SK-N-SH (cell line): Measurements from ENCODE around the gene LRRN4. TPM values are rescaled to one million over a fixed set of nuclear protein-coding genes. Genes with fewer than 3 reads are reported as not detected.

ENCODE experiments used
- CTCF ChIA-PET: fragments of 300-600, 350-600 bp; formaldehyde crosslinking; extraction: SDS; loops from one replicate; lab custom pipeline; 2021; lab: Yijun Ruan, JAX
- POLR2A ChIA-PET: fragments of 350-600 bp; sonication (Branson Sonifier 250); formaldehyde crosslinking; extraction: SDS; loops from one replicate; lab custom pipeline; 2020; ENCODE audit warnings: antibody characterized with exemption, inconsistent platforms; lab: Yijun Ruan, JAX
- DNase-seq: peaks from one replicate; pipeline ENCODE4 v3.0.0; 2012
- H2AFZ ChIP-seq: fragments of 200-600 bp; sonication (generic); 2 replicates; pipeline ENCODE4 v1.8.1; 2016; ENCODE audit warnings: antibody characterized with exemption, mild to moderate bottlenecking, low read depth
- H3F3A ChIP-seq: fragments of 200-600 bp; sonication (generic); replicated peaks from 2 replicates; pipeline ENCODE3; 2016; ENCODE audit warnings: antibody characterized with exemption, mild to moderate bottlenecking; ENCODE audit not compliant: insufficient read depth
- H3K27ac ChIP-seq, 2 experiments: fragments of 200-500 bp in 1 of 2; fragments of 200-600 bp in 1 of 2; sonication (Bioruptor generic) in 1 of 2; sonication (generic), shearing (Covaris generic) in 1 of 2; 2 replicates each; pipeline versions ENCODE4 v1.5.1 to v1.6.1; 2014 to 2016; ENCODE audit warnings: low read depth in 2 of 2, inconsistent platforms in 1 of 2, low read length in 1 of 2, mild to moderate bottlenecking in 1 of 2, mixed read lengths in 1 of 2
- H3K27me3 ChIP-seq: fragments of 200-600 bp; sonication (generic), shearing (Covaris generic); 2 replicates; pipeline ENCODE4 v1.6.1; 2016; ENCODE audit warnings: mixed run types; ENCODE audit not compliant: insufficient read depth
- H3K36me3 ChIP-seq, 2 experiments: fragments of 200-500 bp in 1 of 2; fragments of 200-600 bp in 1 of 2; sonication (Bioruptor generic) in 1 of 2; sonication (generic) in 1 of 2; replicated peaks in 1 of 2; 2 replicates each; pipeline versions ENCODE3 to v1.5.1; 2014 to 2016; ENCODE audit warnings: low read length in 1 of 2, mild to moderate bottlenecking in 1 of 2; ENCODE audit not compliant: insufficient read depth in 2 of 2, control insufficient read depth in 1 of 2
- H3K4me1 ChIP-seq, 2 experiments: fragments of 200-500 bp in 1 of 2; fragments of 200-600 bp in 1 of 2; sonication (Bioruptor generic) in 1 of 2; sonication (generic), shearing (Covaris generic) in 1 of 2; 2 replicates each; pipeline versions ENCODE4 v1.5.1 to v1.6.1; 2014 to 2016; ENCODE audit warnings: low read depth in 1 of 2, low read length in 1 of 2, mixed run types in 1 of 2; ENCODE audit not compliant: insufficient read depth in 2 of 2, control insufficient read depth in 1 of 2
- H3K4me2 ChIP-seq: fragments of 200-600 bp; sonication (generic), shearing (Covaris generic); 2 replicates; pipeline ENCODE4 v1.6.1; 2017; ENCODE audit warnings: mixed run types
- H3K4me3 ChIP-seq, 2 experiments: fragments of 200-500 bp in 1 of 2; fragments of 200-600 bp in 1 of 2; sonication (Bioruptor generic) in 1 of 2; sonication (generic), shearing (Covaris generic) in 1 of 2; 2 replicates each; pipeline versions ENCODE4 v1.5.1 to v1.8.1; 2014 to 2016; ENCODE audit warnings: low read depth in 2 of 2, inconsistent platforms in 1 of 2, low read length in 1 of 2, mild to moderate bottlenecking in 1 of 2, mixed read lengths in 1 of 2, moderate library complexity in 1 of 2
- H3K79me2 ChIP-seq: fragments of 200-600 bp; sonication (generic); 2 replicates; pipeline ENCODE4 v1.8.1; 2017; ENCODE audit warnings: mild to moderate bottlenecking; ENCODE audit not compliant: insufficient read depth
- H3K9ac ChIP-seq: fragments of 200-600 bp; sonication (generic); 2 replicates; pipeline ENCODE4 v1.6.1; 2017; ENCODE audit warnings: mixed run types
- H3K9me2 ChIP-seq: fragments of 200-600 bp; sonication (generic); 2 replicates; pipeline ENCODE4 v1.6.1; 2017; ENCODE audit warnings: mixed run types
- H3K9me3 ChIP-seq: fragments of 200-600 bp; sonication (generic); 2 replicates; pipeline ENCODE4 v1.6.1; 2017; ENCODE audit warnings: mixed run types, mild to moderate bottlenecking, moderate library complexity
- H4K20me1 ChIP-seq: fragments of 200-600 bp; sonication (generic); 2 replicates; pipeline ENCODE4 v1.6.1; 2017; ENCODE audit warnings: mild to moderate bottlenecking, mixed run types; ENCODE audit not compliant: insufficient read depth
- CHD2 ChIP-seq: fragments of 150-350 bp; IDR thresholded peaks from 2 replicates; pipeline ENCODE4 v1.6.1; 2018; ENCODE audit warnings: low read length; ENCODE audit not compliant: partially characterized antibody
- IRF3 ChIP-seq: fragments of 150-350 bp; IDR thresholded peaks from 2 replicates; pipeline ENCODE4 v1.6.1; 2016; ENCODE audit warnings: mild to moderate bottlenecking, low read depth, low read length
- MEF2A ChIP-seq: IDR thresholded peaks from 2 replicates; pipeline ENCODE4 v1.4.0; 2012; ENCODE audit warnings: low read depth, borderline replicate concordance
- MXI1 ChIP-seq: IDR thresholded peaks from 2 replicates; pipeline ENCODE4 v1.6.1; 2012; ENCODE audit warnings: mild to moderate bottlenecking, low read depth, low read length, improper control_type of control experiment
- NFIC ChIP-seq: IDR thresholded peaks from 2 replicates; pipeline ENCODE4 v1.4.0; 2012; ENCODE audit warnings: borderline replicate concordance
- TCF12 ChIP-seq: IDR thresholded peaks from 2 replicates; pipeline ENCODE4 v1.4.0; 2012
- TEAD4 ChIP-seq: IDR thresholded peaks from 2 replicates; pipeline ENCODE4 v1.4.0; 2012; ENCODE audit warnings: mild to moderate bottlenecking, borderline replicate concordance; ENCODE audit not compliant: insufficient read depth
- polyA plus RNA-seq, 3 experiments: library from polyadenylated mRNA; depleted of rRNA; stranded (reverse); fragments of >200 nt; gene quantifications; 2 replicates each; pipeline ENCODE4 v1.2.3, GENCODE V29; 2012
- TF ChIP-seq, protein P1 (sequence below): IDR thresholded peaks from 2 replicates; pipeline ENCODE4 v1.6.1; 2012; ENCODE audit warnings: mild to moderate bottlenecking, low read depth, low read length, moderate library complexity
- TF ChIP-seq, protein P2 (sequence below): fragments of 150-350 bp; IDR thresholded peaks from 2 replicates; pipeline ENCODE4 v1.6.1; 2017; ENCODE audit warnings: antibody characterized with exemption, low read length, low read depth, borderline replicate concordance
- TF ChIP-seq, protein P3 (sequence below): IDR thresholded peaks from 2 replicates; pipeline ENCODE4 v1.4.0; 2012; ENCODE audit warnings: low read depth, borderline replicate concordance

LRRN4 gene
- polyA plus RNA-seq, 1 of the 3 experiments (the other 2 are of a cell fraction), result 0.05 TPM

- ChIA-PET POLR2A (no interaction called here), CTCF (no interaction called here)
- no peak for DNase-seq
- Histone ChIP-seq H3K9me2 (no peaks in the 10 kb centered on the region), H3K27me3 (no peaks in the 10 kb centered on the region), H3K4me1 (no peaks in the 10 kb centered on the region), H3K4me3 (no peak overlapping the region), H3K9ac (no peak overlapping the region)
- TF ChIP-seq IRF3 (no peak), NFIC (no peak), TEAD4 (no peak), MEF2A (no peak), TCF12 (no peak), MXI1 (no peak), CHD2 (no peak)
- TF ChIP-seq, protein P1, sequence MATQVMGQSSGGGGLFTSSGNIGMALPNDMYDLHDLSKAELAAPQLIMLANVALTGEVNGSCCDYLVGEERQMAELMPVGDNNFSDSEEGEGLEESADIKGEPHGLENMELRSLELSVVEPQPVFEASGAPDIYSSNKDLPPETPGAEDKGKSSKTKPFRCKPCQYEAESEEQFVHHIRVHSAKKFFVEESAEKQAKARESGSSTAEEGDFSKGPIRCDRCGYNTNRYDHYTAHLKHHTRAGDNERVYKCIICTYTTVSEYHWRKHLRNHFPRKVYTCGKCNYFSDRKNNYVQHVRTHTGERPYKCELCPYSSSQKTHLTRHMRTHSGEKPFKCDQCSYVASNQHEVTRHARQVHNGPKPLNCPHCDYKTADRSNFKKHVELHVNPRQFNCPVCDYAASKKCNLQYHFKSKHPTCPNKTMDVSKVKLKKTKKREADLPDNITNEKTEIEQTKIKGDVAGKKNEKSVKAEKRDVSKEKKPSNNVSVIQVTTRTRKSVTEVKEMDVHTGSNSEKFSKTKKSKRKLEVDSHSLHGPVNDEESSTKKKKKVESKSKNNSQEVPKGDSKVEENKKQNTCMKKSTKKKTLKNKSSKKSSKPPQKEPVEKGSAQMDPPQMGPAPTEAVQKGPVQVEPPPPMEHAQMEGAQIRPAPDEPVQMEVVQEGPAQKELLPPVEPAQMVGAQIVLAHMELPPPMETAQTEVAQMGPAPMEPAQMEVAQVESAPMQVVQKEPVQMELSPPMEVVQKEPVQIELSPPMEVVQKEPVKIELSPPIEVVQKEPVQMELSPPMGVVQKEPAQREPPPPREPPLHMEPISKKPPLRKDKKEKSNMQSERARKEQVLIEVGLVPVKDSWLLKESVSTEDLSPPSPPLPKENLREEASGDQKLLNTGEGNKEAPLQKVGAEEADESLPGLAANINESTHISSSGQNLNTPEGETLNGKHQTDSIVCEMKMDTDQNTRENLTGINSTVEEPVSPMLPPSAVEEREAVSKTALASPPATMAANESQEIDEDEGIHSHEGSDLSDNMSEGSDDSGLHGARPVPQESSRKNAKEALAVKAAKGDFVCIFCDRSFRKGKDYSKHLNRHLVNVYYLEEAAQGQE, result no peak
- TF ChIP-seq, protein P2, sequence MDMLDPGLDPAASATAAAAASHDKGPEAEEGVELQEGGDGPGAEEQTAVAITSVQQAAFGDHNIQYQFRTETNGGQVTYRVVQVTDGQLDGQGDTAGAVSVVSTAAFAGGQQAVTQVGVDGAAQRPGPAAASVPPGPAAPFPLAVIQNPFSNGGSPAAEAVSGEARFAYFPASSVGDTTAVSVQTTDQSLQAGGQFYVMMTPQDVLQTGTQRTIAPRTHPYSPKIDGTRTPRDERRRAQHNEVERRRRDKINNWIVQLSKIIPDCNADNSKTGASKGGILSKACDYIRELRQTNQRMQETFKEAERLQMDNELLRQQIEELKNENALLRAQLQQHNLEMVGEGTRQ, result no peak
- TF ChIP-seq, protein P3, sequence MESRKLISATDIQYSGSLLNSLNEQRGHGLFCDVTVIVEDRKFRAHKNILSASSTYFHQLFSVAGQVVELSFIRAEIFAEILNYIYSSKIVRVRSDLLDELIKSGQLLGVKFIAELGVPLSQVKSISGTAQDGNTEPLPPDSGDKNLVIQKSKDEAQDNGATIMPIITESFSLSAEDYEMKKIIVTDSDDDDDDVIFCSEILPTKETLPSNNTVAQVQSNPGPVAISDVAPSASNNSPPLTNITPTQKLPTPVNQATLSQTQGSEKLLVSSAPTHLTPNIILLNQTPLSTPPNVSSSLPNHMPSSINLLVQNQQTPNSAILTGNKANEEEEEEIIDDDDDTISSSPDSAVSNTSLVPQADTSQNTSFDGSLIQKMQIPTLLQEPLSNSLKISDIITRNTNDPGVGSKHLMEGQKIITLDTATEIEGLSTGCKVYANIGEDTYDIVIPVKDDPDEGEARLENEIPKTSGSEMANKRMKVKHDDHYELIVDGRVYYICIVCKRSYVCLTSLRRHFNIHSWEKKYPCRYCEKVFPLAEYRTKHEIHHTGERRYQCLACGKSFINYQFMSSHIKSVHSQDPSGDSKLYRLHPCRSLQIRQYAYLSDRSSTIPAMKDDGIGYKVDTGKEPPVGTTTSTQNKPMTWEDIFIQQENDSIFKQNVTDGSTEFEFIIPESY, result no peak
- TF ChIP-seq, all 33 proteins: peak for 0
- Histone ChIP-seq H3K79me2 (peaks cover 47% of the 10 kb centered on the region), H3K27ac (no peak overlapping the region), H4K20me1 (peaks cover 4% of the 10 kb centered on the region; the same call in 1 of the 2 replicates), H3K9me3 (0 out of 2 replicates have a peak, but pooled peaks cover 4% of the 10 kb centered on the region), H3F3A (no peaks in the 10 kb centered on the region), H3K4me2 (no peak overlapping the region), H3K36me3 (peaks cover 13 to 40% of the 10 kb centered on the region in 2 experiments), H2AFZ (no peak overlapping the region)
Measured at GRCh38 chr20:6028818-6029217, 25.0 kb downstream of the LRRN4 start.
